OCI-LY3 (cell line): ENCODE data around the gene METTL13.

Experiments
- H2AFZ ChIP-seq: fragments of 200-600, 300-600 bp; shearing (Covaris generic); 2 replicates; pipeline ENCODE4 v1.6.0; 2014; ENCODE audit warnings: antibody characterized with exemption, low read depth, low read length
- H3K27ac ChIP-seq: fragments of 200-600, 300-600 bp; sonication (generic); 2 replicates; pipeline ENCODE4 v1.5.1; 2014; ENCODE audit warnings: mild to moderate bottlenecking, low read length, moderate library complexity, mixed read lengths
- H3K27me3 ChIP-seq: fragments of 200-600, 300-600 bp; sonication (generic); 2 replicates; pipeline ENCODE4 v1.6.1; 2014; ENCODE audit warnings: low read depth, low read length, mixed read lengths
- H3K36me3 ChIP-seq: fragments of 200-600, 300-600 bp; sonication (generic); replicated peaks from 2 replicates; pipeline ENCODE3; 2014; ENCODE audit warnings: low read depth, low read length, mixed read lengths
- H3K4me1 ChIP-seq: fragments of 300-600, 200-600 bp; sonication (generic); 2 replicates; pipeline ENCODE4 v1.6.1; 2014; ENCODE audit warnings: low read length, mixed read lengths
- H3K4me2 ChIP-seq: fragments of 200-600, 300-600 bp; sonication (generic); 2 replicates; pipeline ENCODE4 v1.6.1; 2014; ENCODE audit warnings: low read length, mixed read lengths
- H3K4me3 ChIP-seq: fragments of 300-600, 200-600 bp; sonication (generic); 2 replicates; pipeline ENCODE4 v1.5.1; 2014; ENCODE audit warnings: antibody characterized with exemption, mild to moderate bottlenecking, low read length, moderate library complexity
- H3K79me2 ChIP-seq: fragments of 300-600, 200-600 bp; shearing (Covaris generic); 2 replicates; pipeline ENCODE4 v1.6.1; 2014; ENCODE audit warnings: mild to moderate bottlenecking, low read length, mixed read lengths
- H3K9ac ChIP-seq: fragments of 300-600, 200-600 bp; shearing (Covaris generic); 2 replicates; pipeline ENCODE4 v1.6.0; 2014; ENCODE audit warnings: mild to moderate bottlenecking, low read length, moderate library complexity
- H3K9me3 ChIP-seq: fragments of 200-600, 300-600 bp; shearing (Covaris generic); 2 replicates; pipeline ENCODE4 v1.6.1; 2014; ENCODE audit warnings: low read length, mixed read lengths; ENCODE audit not compliant: insufficient read depth
- H4K20me1 ChIP-seq: fragments of 200-600, 300-600 bp; sonication (generic); 2 replicates; pipeline ENCODE4 v1.6.1; 2016; ENCODE audit warnings: low read length, mixed read lengths; ENCODE audit not compliant: insufficient read depth
- EZH2phosphoT487 ChIP-seq: fragments of 200-600 bp; shearing (Covaris generic); IDR thresholded peaks from 2 replicates; pipeline ENCODE4 v1.6.1; 2018; ENCODE audit warnings: antibody characterized with exemption, mixed run types, low read depth
- TF ChIP-seq, protein P1 (sequence below): fragments of 200-600, 300-600 bp; sonication (generic); IDR thresholded peaks from 2 replicates; pipeline ENCODE4 v1.5.1; 2014; ENCODE audit warnings: antibody characterized with exemption, low read length, low read depth

METTL13 gene

DNA sequence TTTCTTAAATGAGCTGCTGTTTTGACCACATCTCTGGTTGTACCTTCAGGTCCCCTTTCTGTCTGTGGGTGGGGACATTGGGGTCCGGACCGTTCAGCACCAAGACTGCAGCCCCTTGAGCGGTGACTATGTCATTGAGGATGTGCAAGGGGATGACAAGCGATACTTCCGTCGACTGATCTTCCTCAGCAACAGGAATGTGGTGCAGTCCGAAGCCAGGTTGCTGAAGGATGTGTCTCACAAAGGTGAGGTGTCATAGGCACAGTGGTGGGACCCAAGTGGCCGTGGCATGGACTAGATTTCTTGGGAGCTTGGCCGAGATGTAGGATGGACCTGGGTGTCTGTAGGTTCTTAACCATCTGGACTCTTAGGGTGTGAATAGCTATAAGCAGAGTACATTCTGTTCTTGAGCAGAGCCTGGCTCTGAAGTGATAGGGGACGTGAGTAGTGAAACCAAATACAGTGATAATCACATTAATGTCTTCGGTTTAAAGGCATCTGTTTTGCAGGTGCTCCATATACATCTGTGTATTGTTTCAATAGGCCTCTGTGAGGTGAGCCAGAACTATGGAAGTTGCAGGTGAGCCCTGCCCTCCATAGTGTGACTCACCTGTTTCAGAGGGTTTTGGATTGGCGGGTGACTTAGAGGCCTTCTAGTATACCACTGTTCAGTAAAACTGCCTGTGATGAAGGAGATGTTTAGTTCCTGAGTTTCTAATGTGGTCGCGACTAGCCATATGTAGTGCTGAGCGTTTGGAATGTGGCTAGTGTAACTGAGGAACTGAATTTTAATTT, 6.4 kb downstream of the METTL13 start:
- peaks cover 88% of the 10 kb centered on the region for H3K36me3 ChIP-seq
- no peak overlapping the region for H3K4me3 ChIP-seq
- no peak overlapping the region for H3K9ac ChIP-seq
- H3K4me1 ChIP-seq = peaks cover 18% of the 10 kb centered on the region
- no peaks in the 10 kb centered on the region for H3K27me3 ChIP-seq
- H4K20me1 ChIP-seq = no peaks in the 10 kb centered on the region
- peaks cover 32% of the 10 kb centered on the region for H3K79me2 ChIP-seq
- TF ChIP-seq, protein P1, sequence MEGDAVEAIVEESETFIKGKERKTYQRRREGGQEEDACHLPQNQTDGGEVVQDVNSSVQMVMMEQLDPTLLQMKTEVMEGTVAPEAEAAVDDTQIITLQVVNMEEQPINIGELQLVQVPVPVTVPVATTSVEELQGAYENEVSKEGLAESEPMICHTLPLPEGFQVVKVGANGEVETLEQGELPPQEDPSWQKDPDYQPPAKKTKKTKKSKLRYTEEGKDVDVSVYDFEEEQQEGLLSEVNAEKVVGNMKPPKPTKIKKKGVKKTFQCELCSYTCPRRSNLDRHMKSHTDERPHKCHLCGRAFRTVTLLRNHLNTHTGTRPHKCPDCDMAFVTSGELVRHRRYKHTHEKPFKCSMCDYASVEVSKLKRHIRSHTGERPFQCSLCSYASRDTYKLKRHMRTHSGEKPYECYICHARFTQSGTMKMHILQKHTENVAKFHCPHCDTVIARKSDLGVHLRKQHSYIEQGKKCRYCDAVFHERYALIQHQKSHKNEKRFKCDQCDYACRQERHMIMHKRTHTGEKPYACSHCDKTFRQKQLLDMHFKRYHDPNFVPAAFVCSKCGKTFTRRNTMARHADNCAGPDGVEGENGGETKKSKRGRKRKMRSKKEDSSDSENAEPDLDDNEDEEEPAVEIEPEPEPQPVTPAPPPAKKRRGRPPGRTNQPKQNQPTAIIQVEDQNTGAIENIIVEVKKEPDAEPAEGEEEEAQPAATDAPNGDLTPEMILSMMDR = no peak
- TF ChIP-seq EZH2phosphoT487 = no peak
- H3K4me2 ChIP-seq = no peak overlapping the region
- H2AFZ ChIP-seq = no peak overlapping the region
- H3K9me3 ChIP-seq = no peaks in the 10 kb centered on the region
- no peak overlapping the region for H3K27ac ChIP-seq

DNA sequence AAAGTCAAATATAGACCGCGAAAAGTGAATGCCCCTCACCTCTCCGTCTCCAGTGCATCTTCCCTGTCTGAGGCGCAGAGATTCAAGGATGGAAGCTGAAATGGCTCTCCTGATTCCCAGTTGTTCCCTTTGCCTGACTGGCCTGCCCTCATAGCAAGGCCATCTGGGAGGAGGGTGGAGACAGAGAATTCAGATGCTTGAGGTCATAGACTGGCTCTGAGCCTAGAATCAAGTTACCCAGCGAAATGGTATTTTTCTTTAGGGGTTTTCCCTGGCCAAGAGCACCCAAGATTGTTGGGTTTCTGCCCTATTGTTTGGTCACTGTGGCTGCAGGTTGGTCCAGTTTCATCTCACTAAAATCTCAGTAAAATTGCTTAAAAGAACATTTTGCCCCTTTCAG, 7.2 kb downstream of the METTL13 start:
- Histone ChIP-seq H4K20me1 (no peaks in the 10 kb centered on the region), H3K4me1 (peaks cover 16% of the 10 kb centered on the region), H3K27ac (no peak overlapping the region), H3K36me3 (peaks cover 91% of the 10 kb centered on the region), H3K79me2 (peaks cover 24% of the 10 kb centered on the region), H2AFZ (no peak overlapping the region), H3K4me3 (no peak overlapping the region), H3K27me3 (no peaks in the 10 kb centered on the region), H3K9ac (no peak overlapping the region), H3K4me2 (no peak overlapping the region), H3K9me3 (no peaks in the 10 kb centered on the region)
- TF ChIP-seq EZH2phosphoT487 = no peak
- TF ChIP-seq, protein P1 = no peak

DNA sequence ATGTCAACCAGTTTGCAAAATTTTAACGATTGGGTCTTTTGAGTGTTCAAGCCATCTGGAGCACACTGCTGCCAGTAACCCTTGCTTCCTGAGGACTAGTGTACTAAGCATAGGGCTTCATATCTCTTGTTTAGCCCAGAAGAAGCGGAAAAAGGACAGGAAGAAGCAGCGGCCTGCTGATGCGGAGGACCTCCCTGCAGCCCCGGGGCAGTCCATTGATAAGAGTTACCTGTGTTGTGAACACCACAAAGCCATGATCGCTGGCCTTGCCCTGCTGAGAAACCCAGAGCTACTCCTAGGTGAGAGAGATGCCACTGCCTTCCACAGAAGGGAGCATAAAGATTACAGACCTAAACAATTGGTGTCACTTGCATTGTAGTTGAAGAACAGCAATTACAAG, 8.9 kb downstream of the METTL13 start:
- TF ChIP-seq EZH2phosphoT487 = no peak
- TF ChIP-seq, protein P1 = no peak
- no peak overlapping the region for H3K4me3 ChIP-seq
- H3K36me3 ChIP-seq = peaks cover 93% of the 10 kb centered on the region
- no peak overlapping the region for H3K9ac ChIP-seq
- H4K20me1 ChIP-seq = no peaks in the 10 kb centered on the region
- H3K27ac ChIP-seq = no peak overlapping the region
- no peak overlapping the region for H2AFZ ChIP-seq
- H3K9me3 ChIP-seq = no peaks in the 10 kb centered on the region
- no peaks in the 10 kb centered on the region for H3K27me3 ChIP-seq
- H3K4me1 ChIP-seq = no peaks in the 10 kb centered on the region
- H3K4me2 ChIP-seq = no peak overlapping the region
- peaks cover 7% of the 10 kb centered on the region for H3K79me2 ChIP-seq

DNA sequence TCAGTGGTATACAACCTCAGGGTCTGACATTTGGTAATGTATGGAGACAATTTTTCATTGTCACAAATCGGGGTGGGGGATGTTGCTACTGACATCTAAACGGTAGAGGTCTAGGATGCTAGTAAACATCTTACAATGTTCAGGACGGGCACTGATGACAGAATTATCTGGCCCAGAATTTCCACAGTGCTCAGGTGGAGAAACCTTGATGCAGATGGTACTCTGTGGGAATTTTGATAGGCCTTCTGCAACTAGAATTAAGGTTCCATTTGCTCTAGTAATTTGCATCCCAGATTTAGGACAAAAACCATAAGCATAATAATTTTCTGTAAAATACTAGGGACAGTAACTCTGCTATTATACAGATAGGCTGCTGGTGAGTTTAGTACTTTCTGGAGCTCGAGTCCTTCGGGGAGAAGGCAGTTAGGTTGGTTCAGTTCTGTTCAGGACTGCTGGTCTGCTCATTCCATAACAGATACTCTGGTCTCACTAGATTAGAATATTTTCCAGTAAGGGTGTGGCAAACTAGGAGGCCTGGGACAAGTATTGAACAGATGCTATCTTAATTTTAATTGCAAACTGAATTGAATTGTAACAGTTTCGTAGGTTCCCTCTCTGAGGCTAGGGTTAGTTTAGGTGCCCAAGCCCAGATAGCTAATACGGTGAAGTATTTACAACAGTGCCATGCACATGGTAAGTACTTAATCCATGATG, 11.4 kb downstream of the METTL13 start:
- H3K79me2 ChIP-seq = no peaks in the 10 kb centered on the region
- H3K27ac ChIP-seq = no peak overlapping the region
- no peak overlapping the region for H3K4me3 ChIP-seq
- H3K4me1 ChIP-seq = no peaks in the 10 kb centered on the region
- H3K4me2 ChIP-seq = no peak overlapping the region
- no peak overlapping the region for H3K9ac ChIP-seq
- no peaks in the 10 kb centered on the region for H3K27me3 ChIP-seq
- peaks cover 92% of the 10 kb centered on the region for H3K36me3 ChIP-seq
- no peaks in the 10 kb centered on the region for H3K9me3 ChIP-seq
- no peak overlapping the region for H2AFZ ChIP-seq
- no peak for TF ChIP-seq EZH2phosphoT487
- TF ChIP-seq, protein P1 = no peak
- H4K20me1 ChIP-seq = no peaks in the 10 kb centered on the region
